B cell (primary cell): ENCODE data around the gene B3GALT6. TPM values are rescaled to one million over a fixed set of nuclear protein-coding genes. Genes with fewer than 3 reads are reported as not detected.

Experiments
- ATAC-seq: fragments of 200-7000 bp; cut with Tn5 transposase; one replicate; pipeline ENCODE4 v1.10.0; 2021; ENCODE audit warnings: low read depth, mild to moderate bottlenecking, moderate number of reproducible peaks, moderate library complexity
- CTCF ChIA-PET: fragments of 350-600 bp; sonication (Branson Sonifier 250); formaldehyde crosslinking; loops from one replicate; lab custom pipeline; 2021; ENCODE audit warnings: antibody characterized with exemption, inconsistent platforms; lab: Charles Lee
- POLR2A ChIA-PET: fragments of 350-600 bp; sonication (Branson Sonifier 250); formaldehyde crosslinking; loops from one replicate; lab custom pipeline; 2021; ENCODE audit warnings: antibody characterized with exemption; lab: Charles Lee
- DNase-seq: peaks from one replicate; pipeline ENCODE4 v3.0.0; 2013
- H2AFZ ChIP-seq: 2 replicates; pipeline ENCODE4 v1.6.1; 2012; ENCODE audit warnings: mild to moderate bottlenecking, low read depth, low read length; ENCODE audit not compliant: insufficient read depth, poor library complexity, severe bottlenecking
- H3K27ac ChIP-seq, 2 donors: 1 replicate in 1 of 2; 2 replicates in 1 of 2; pipeline ENCODE4 v1.5.1; 2012 to 2013; ENCODE audit warnings: low read length in 2 of 2, mild to moderate bottlenecking in 2 of 2, moderate library complexity in 1 of 2
- H3K27me3 ChIP-seq, 4 experiments: fragments of 200-600 bp in 1 of 4; sonication (generic) in 1 of 4; replicated peaks in 1 of 4; 1 replicate in 2 of 4; 2 replicates in 2 of 4; pipeline versions ENCODE4 v1.6.1 to v1.7.0; 2013 to 2016; ENCODE audit warnings: low read length in 3 of 4, mild to moderate bottlenecking in 2 of 4, mixed read lengths in 1 of 4, moderate library complexity in 1 of 4; ENCODE audit not compliant: insufficient read depth in 4 of 4, control insufficient read depth in 3 of 4; ENCODE audit errors: control extremely low read depth in 1 of 4
- H3K36me3 ChIP-seq, 2 experiments: replicated peaks in 1 of 2; 1 replicate in 1 of 2; 2 replicates in 1 of 2; pipeline versions ENCODE4 v1.6.1 to v1.7.1; 2013; ENCODE audit warnings: low read length in 1 of 2; ENCODE audit not compliant: insufficient read depth in 2 of 2, control insufficient read depth in 1 of 2; ENCODE audit errors: control extremely low read depth in 1 of 2, extremely low read depth in 1 of 2
- H3K4me1 ChIP-seq, 2 donors: fragments of 200-600 bp in 1 of 2; sonication (generic) in 1 of 2; 1 replicate in 1 of 2; 2 replicates in 1 of 2; pipeline versions ENCODE4 v1.5.1 to v1.6.1; 2013 to 2017; ENCODE audit warnings: low read length in 2 of 2; ENCODE audit not compliant: control insufficient read depth in 2 of 2, insufficient read depth in 2 of 2
- H3K4me2 ChIP-seq: replicated peaks from 2 replicates; pipeline ENCODE3; 2012; ENCODE audit warnings: mild to moderate bottlenecking, low read depth, low read length; ENCODE audit not compliant: poor library complexity, severe bottlenecking
- H3K4me3 ChIP-seq, 5 experiments: fragments of 200-600 bp in 1 of 5; sonication (generic) in 1 of 5; 1 replicate in 3 of 5; 2 replicates in 2 of 5; pipeline versions ENCODE4 v1.5.1 to v1.7.0; 2011 to 2016; ENCODE audit warnings: low read length in 4 of 5, mild to moderate bottlenecking in 4 of 5, low read depth in 2 of 5, control low read depth in 1 of 5, moderate library complexity in 1 of 5; ENCODE audit not compliant: insufficient read depth in 1 of 5; ENCODE audit errors: control extremely low read depth in 1 of 5, extremely low read depth in 1 of 5
- H3K79me2 ChIP-seq: fragments of 200-600 bp; sonication (generic); one replicate; pipeline ENCODE4 v1.6.0; 2016; ENCODE audit warnings: low read length; ENCODE audit not compliant: control insufficient read depth, insufficient read depth
- H3K9ac ChIP-seq: fragments of 200-600 bp; sonication (generic); 2 replicates; pipeline ENCODE4 v1.6.1; 2017; ENCODE audit warnings: mild to moderate bottlenecking, low read length, moderate library complexity
- H3K9me3 ChIP-seq, 3 donors: one replicate each; pipeline versions ENCODE4 v1.6.1 to v1.7.1; 2013; ENCODE audit warnings: low read length in 2 of 3; ENCODE audit not compliant: control insufficient read depth in 2 of 3, insufficient read depth in 1 of 3; ENCODE audit errors: control extremely low read depth in 1 of 3
- H4K20me1 ChIP-seq: 2 replicates; pipeline ENCODE4 v1.6.0; 2012; ENCODE audit warnings: mild to moderate bottlenecking, low read length; ENCODE audit not compliant: insufficient read depth, control insufficient read depth, poor library complexity, severe bottlenecking
- H3K27ac Mint-ChIP-seq: one replicate; pipeline ENCODE4 v1.8.0; 2021; ENCODE audit warnings: mixed read lengths
- H3K27me3 Mint-ChIP-seq: one replicate; pipeline ENCODE4 v1.8.0; 2021; ENCODE audit warnings: mixed read lengths
- H3K4me1 Mint-ChIP-seq: one replicate; pipeline ENCODE4 v1.8.0; 2021; ENCODE audit warnings: mixed read lengths
- H3K4me3 Mint-ChIP-seq: one replicate; pipeline ENCODE4 v1.8.0; 2021; ENCODE audit warnings: mixed read lengths
- H3K9me3 Mint-ChIP-seq: one replicate; pipeline ENCODE4 v1.8.0; 2022; ENCODE audit warnings: mixed read lengths; ENCODE audit not compliant: insufficient read depth
- EZH2 ChIP-seq: IDR thresholded peaks from 2 replicates; pipeline ENCODE4 v1.6.1; 2012; ENCODE audit warnings: borderline replicate concordance, low read depth, mild to moderate bottlenecking, moderate library complexity, low read length; ENCODE audit not compliant: insufficient read depth, poor library complexity, severe bottlenecking
- WGBS: methylation state at CpG from one replicate; pipeline ENCODE4 v1.1.5; 2013; ENCODE audit warnings: missing lambda C conversion rate; ENCODE audit not compliant: insufficient coverage; 5-methylcytosine and 5-hydroxymethylcytosine counted together
- intact Hi-C: fragments of 100-400 bp; cut with micrococcal nuclease; formaldehyde crosslinking; loops from one replicate; pipeline ENCODE4 v1.10.0; 2022
- polyA plus RNA-seq: library from polyadenylated mRNA; depleted of rRNA; stranded (reverse); fragments of >200 nt; gene quantifications from 2 replicates; pipeline ENCODE4 v1.2.3, GENCODE V29; 2012
- total RNA-seq, 2 donors: library from RNA; stranded (reverse); fragments of 120-200 nt in 1 of 2; gene quantifications; 1 replicate in 1 of 2; 2 replicates in 1 of 2; pipeline versions ENCODE4 v1.2.3 to v1.2.4, GENCODE V29; 2013 to 2022
- TF ChIP-seq, protein P1 (sequence below): fragments of 200-600 bp; IDR thresholded peaks from one replicate; pipeline ENCODE4 v1.8.0; 2022; ENCODE audit warnings: antibody characterized with exemption, mild to moderate bottlenecking

B3GALT6 gene
- total and polyA plus RNA-seq, 2 donors (not counting 1 experiment from before 2014, with no cell fraction given): 5.9 to 21.0 TPM

DNA sequence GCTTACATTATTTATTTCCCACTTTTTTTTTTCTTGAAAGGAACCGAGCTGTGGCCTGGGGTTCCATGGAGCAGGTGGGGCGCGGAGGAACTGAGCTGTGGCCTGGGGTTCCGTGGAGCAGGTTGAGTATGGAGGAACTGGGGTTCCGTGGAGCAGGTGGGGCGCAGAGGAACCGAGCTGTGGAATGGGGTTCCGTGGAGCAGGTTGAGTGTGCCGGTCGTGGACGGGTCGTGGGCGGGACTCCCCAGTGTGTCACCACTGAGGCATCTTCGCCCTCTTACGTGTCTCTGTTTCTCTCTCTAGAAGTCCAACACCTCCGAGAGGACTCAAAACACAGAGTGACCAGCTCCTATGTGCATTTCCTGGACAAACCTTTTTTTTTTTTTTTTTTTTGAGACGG, 47.0 kb downstream of the B3GALT6 start:
- Histone ChIP-seq H2AFZ (no peak overlapping the region), H3K9me3 (no peaks in the 10 kb centered on the region), H4K20me1 (no peaks in the 10 kb centered on the region), H3K79me2 (no peaks in the 10 kb centered on the region), H3K36me3 (no peaks in the 10 kb centered on the region), H3K27me3 (no peaks in the 10 kb centered on the region), H3K4me1 (peaks cover 5 to 11% of the 10 kb centered on the region in 2 donors), H3K27ac (no peak overlapping the region), H3K9ac (no peak overlapping the region), H3K4me3 (no peak overlapping the region), H3K4me2 (no peak overlapping the region)
- TF ChIP-seq EZH2: no peak
- TF ChIP-seq, protein P1, sequence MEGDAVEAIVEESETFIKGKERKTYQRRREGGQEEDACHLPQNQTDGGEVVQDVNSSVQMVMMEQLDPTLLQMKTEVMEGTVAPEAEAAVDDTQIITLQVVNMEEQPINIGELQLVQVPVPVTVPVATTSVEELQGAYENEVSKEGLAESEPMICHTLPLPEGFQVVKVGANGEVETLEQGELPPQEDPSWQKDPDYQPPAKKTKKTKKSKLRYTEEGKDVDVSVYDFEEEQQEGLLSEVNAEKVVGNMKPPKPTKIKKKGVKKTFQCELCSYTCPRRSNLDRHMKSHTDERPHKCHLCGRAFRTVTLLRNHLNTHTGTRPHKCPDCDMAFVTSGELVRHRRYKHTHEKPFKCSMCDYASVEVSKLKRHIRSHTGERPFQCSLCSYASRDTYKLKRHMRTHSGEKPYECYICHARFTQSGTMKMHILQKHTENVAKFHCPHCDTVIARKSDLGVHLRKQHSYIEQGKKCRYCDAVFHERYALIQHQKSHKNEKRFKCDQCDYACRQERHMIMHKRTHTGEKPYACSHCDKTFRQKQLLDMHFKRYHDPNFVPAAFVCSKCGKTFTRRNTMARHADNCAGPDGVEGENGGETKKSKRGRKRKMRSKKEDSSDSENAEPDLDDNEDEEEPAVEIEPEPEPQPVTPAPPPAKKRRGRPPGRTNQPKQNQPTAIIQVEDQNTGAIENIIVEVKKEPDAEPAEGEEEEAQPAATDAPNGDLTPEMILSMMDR: no peak
- DNase-seq: no peak
- CTCF ChIA-PET: interaction anchor here (1.7 kb wide), 1 partner anchor 13 kb away, joined by 5 read pairs; no protein-coding TSS in a partner anchor
- 96% methylated on average over 12 of the region's 17 CpGs for WGBS
- H3K27me3 Mint-ChIP-seq: no peaks in the 10 kb centered on the region
- H3K9me3 Mint-ChIP-seq: no peaks in the 10 kb centered on the region
- peaks cover 4% of the 10 kb centered on the region for H3K4me1 Mint-ChIP-seq
- ATAC-seq: no peak
- intact Hi-C loops: no loop called here
- no peak overlapping the region for H3K27ac Mint-ChIP-seq
- POLR2A ChIA-PET: no interaction called here
- H3K4me3 Mint-ChIP-seq: no peak overlapping the region

DNA sequence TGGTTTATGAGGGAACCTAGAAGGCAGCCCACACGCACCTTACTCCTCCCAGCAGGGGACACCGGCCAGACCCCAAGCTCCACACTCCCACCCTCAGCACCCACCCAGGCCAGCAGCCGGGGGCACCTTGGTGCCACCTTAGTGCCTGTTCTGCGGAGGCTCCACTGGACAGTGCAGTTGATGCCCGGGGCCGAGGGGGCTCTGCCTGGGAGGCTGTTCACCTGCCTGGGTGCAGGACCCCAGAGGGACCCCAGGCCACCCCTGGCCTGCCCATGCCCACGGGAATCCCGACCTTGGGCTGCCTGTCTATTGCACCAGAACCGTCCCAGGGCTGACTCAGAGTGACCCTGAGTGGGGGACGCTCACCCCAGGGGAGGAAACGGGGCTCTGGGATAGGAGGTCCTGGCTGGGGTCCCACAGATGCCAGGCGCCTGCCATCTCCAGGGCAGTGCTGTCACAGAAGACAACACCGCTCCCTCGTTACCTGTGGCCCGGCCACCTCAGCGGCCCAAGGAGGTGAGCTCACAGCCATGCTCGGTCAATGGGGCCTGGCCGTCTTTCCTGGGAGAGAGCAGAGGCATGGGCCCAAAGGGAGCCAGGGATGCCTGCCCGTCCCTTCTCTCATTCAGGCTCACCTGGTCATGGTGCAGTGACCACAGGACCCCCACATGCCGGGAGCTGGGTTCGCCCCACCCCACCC, 48.9 kb downstream of the B3GALT6 start:
- no peak for TF ChIP-seq EZH2
- TF ChIP-seq, protein P1: no peak
- ATAC-seq: no peak

More for the DNA sequence above, 48.9 kb downstream of the B3GALT6 start:
- intact Hi-C loops: no loop called here
- Histone ChIP-seq H3K4me2 (no peak overlapping the region), H3K4me1 (peaks cover 0 to 3% of the 10 kb centered on the region in 2 donors), H3K9me3 (no peaks in the 10 kb centered on the region), H4K20me1 (no peaks in the 10 kb centered on the region), H3K36me3 (no peaks in the 10 kb centered on the region), H2AFZ (no peak overlapping the region), H3K9ac (no peak overlapping the region), H3K4me3 (no peak overlapping the region), H3K79me2 (no peaks in the 10 kb centered on the region), H3K27me3 (no peaks in the 10 kb centered on the region), H3K27ac (no peak overlapping the region)
- CTCF ChIA-PET: no interaction called here
- POLR2A ChIA-PET: interaction anchor here (0.6 to 0.8 kb wide), 2 partner anchors 11 to 268 kb away, joined by 3 to 6 read pairs; no protein-coding TSS in a partner anchor
- H3K27me3 Mint-ChIP-seq: no peaks in the 10 kb centered on the region
- no peak overlapping the region for H3K4me3 Mint-ChIP-seq
- 90% methylated on average over 19 of the region's 21 CpGs for WGBS
- peaks cover 3% of the 10 kb centered on the region for H3K4me1 Mint-ChIP-seq
- no peak for DNase-seq
- no peak overlapping the region for H3K27ac Mint-ChIP-seq
- no peaks in the 10 kb centered on the region for H3K9me3 Mint-ChIP-seq
